Peyer's patch (tissue), 4 donors: ENCODE measurements around the gene ADGRD1.

Source experiments
- CTCF ChIP-seq, 6 experiments: fragments of 450-650 bp in 4 of 6; fragments of 200-600 bp in 2 of 6; sonication (generic) in 1 of 6; IDR thresholded peaks; one replicate each; pipeline ENCODE4 v1.5.1; 2017 to 2019; ENCODE audit warnings: antibody characterized with exemption in 6 of 6, mild to moderate bottlenecking in 3 of 6, moderate library complexity in 1 of 6
- POLR2A ChIP-seq, 2 donors: fragments of 450-650 bp; IDR thresholded peaks; one replicate each; pipeline ENCODE4 v1.5.1; 2017; ENCODE audit warnings: antibody characterized with exemption in 2 of 2, mild to moderate bottlenecking in 2 of 2, moderate library complexity in 2 of 2

- TF ChIP-seq CTCF (IDR thresholded peaks at IDR 0.05) (no peak), POLR2A (IDR thresholded peaks at IDR 0.05) (no peak)
Measured at GRCh38 chr12:130988261-130988660, 34.6 kb downstream of the ADGRD1 start.
